H1 (cell line): Measurements from ENCODE around the gene HSPA1B. TPM values are rescaled to one million over a fixed set of nuclear protein-coding genes. Genes with fewer than 3 reads are reported as not detected.
A peak's percentile ranks its signal among the peaks of the same experiment; 100 is the strongest.

ENCODE experiments used
- CTCF ChIA-PET: fragments of 300-600 bp; sonication (Branson Sonifier 250); formaldehyde crosslinking; loops from one replicate; lab custom pipeline; 2021; ENCODE audit not compliant: partially characterized antibody; lab: Charles Lee
- POLR2A ChIA-PET: fragments of 300-600 bp; sonication (Branson Sonifier 250); formaldehyde crosslinking; loops from one replicate; lab custom pipeline; 2021; ENCODE audit warnings: inconsistent platforms; ENCODE audit not compliant: partially characterized antibody; lab: Charles Lee
- DNase-seq, 2 experiments: peaks; one replicate each; pipeline versions ENCODE4 v3.0.0 to v3.0.0-alpha.2; 2010 to 2022; ENCODE audit warnings: low spot score in 2 of 2, low read depth in 1 of 2, mixed read lengths in 1 of 2
- FAIRE-seq: peaks from 2 replicates; lab custom pipeline; 2011; peaks lifted over from hg19 to GRCh38; lab: Jason Lieb, UNC
- H2AFZ ChIP-seq: 2 replicates; pipeline ENCODE4 v1.8.1; 2012; ENCODE audit warnings: low read length, inconsistent platforms
- H2AK5ac ChIP-seq: 2 replicates; pipeline ENCODE4 v1.6.1; 2013; ENCODE audit warnings: low read depth, low read length
- H2BK120ac ChIP-seq: replicated peaks from 2 replicates; pipeline ENCODE3; 2013; ENCODE audit warnings: low read depth, low read length, inconsistent platforms
- H2BK12ac ChIP-seq: 2 replicates; pipeline ENCODE4 v1.6.1; 2013; ENCODE audit warnings: low read depth, low read length
- H2BK15ac ChIP-seq: 2 replicates; pipeline ENCODE4 v1.6.1; 2013; ENCODE audit warnings: low read length
- H2BK20ac ChIP-seq: 2 replicates; pipeline ENCODE4 v1.6.1; 2013; ENCODE audit warnings: low read length
- H2BK5ac ChIP-seq: 2 replicates; pipeline ENCODE4 v1.6.1; 2013; ENCODE audit warnings: low read depth, low read length
- H3K14ac ChIP-seq: 2 replicates; pipeline ENCODE4 v1.6.1; 2013; ENCODE audit warnings: inconsistent platforms; ENCODE audit not compliant: insufficient read length
- H3K18ac ChIP-seq: 2 replicates; pipeline ENCODE4 v1.6.1; 2013; ENCODE audit warnings: low read length; ENCODE audit errors: extremely low read depth
- H3K23ac ChIP-seq: 2 replicates; pipeline ENCODE4 v1.6.1; 2013; ENCODE audit warnings: inconsistent platforms; ENCODE audit not compliant: insufficient read length
- H3K23me2 ChIP-seq: 2 replicates; pipeline ENCODE4 v1.6.1; 2013; ENCODE audit warnings: low read depth, low read length
- H3K27ac ChIP-seq: 2 replicates; pipeline ENCODE4 v1.6.1; 2011; ENCODE audit warnings: low read depth, low read length, inconsistent platforms
- H3K27me3 ChIP-seq, 4 experiments: replicated peaks in 1 of 4; 1 replicate in 1 of 4; 2 replicates in 3 of 4; pipeline versions ENCODE4 v1.6.1 to v1.8.1; 2011 to 2013; ENCODE audit warnings: low read length in 3 of 4, mild to moderate bottlenecking in 3 of 4, inconsistent platforms in 2 of 4, mixed read lengths in 2 of 4, moderate library complexity in 1 of 4; ENCODE audit not compliant: control insufficient read depth in 3 of 4, insufficient read depth in 3 of 4; ENCODE audit errors: extremely low read depth in 1 of 4
- H3K36me3 ChIP-seq, 4 experiments: 2 replicates each; pipeline versions ENCODE4 v1.6.1 to v1.8.1; 2011 to 2013; ENCODE audit warnings: mild to moderate bottlenecking in 4 of 4, low read length in 3 of 4, moderate library complexity in 2 of 4, control low read depth in 1 of 4, inconsistent platforms in 1 of 4; ENCODE audit not compliant: insufficient read depth in 4 of 4, control insufficient read depth in 2 of 4
- H3K4ac ChIP-seq: replicated peaks from 2 replicates; pipeline ENCODE3; 2013; ENCODE audit warnings: low read length, low read depth, mixed read lengths, inconsistent platforms; ENCODE audit not compliant: insufficient read length
- H3K4me1 ChIP-seq, 4 experiments: replicated peaks in 1 of 4; 1 replicate in 1 of 4; 2 replicates in 3 of 4; pipeline versions ENCODE4 v1.6.1 to v1.8.1; 2011 to 2013; ENCODE audit warnings: low read length in 3 of 4, inconsistent platforms in 2 of 4, mixed read lengths in 1 of 4; ENCODE audit not compliant: insufficient read depth in 4 of 4, control insufficient read depth in 3 of 4
- H3K4me2 ChIP-seq, 2 experiments: 2 replicates each; pipeline versions ENCODE4 v1.6.1 to v1.8.1; 2011 to 2013; ENCODE audit warnings: low read depth in 2 of 2, low read length in 2 of 2, control low read depth in 1 of 2, inconsistent platforms in 1 of 2, mild to moderate bottlenecking in 1 of 2; ENCODE audit not compliant: insufficient read depth in 1 of 2
- H3K4me3 ChIP-seq, 4 experiments: fragments of 200-600, 300-600 bp in 1 of 4; sonication (generic), shearing (Covaris generic), sonication (Bioruptor Twin) in 1 of 4; 2 replicates each; pipeline versions ENCODE4 v1.5.1 to v1.8.1; 2011 to 2016; ENCODE audit warnings: low read length in 4 of 4, low read depth in 3 of 4, control low read depth in 2 of 4, inconsistent platforms in 2 of 4, mild to moderate bottlenecking in 2 of 4, mixed read lengths in 1 of 4, moderate library complexity in 1 of 4; ENCODE audit not compliant: insufficient read depth in 2 of 4; ENCODE audit errors: extremely low read depth in 1 of 4
- H3K56ac ChIP-seq: replicated peaks from 2 replicates; pipeline ENCODE3; 2013; ENCODE audit warnings: low read depth, mild to moderate bottlenecking, mixed read lengths, low read length, inconsistent platforms; ENCODE audit not compliant: insufficient read length
- H3K79me1 ChIP-seq: 2 replicates; pipeline ENCODE4 v1.6.1; 2013; ENCODE audit warnings: low read depth, low read length, control low read depth
- H3K79me2 ChIP-seq, 2 experiments: 2 replicates each; pipeline versions ENCODE4 v1.6.1 to v1.8.1; 2012 to 2013; ENCODE audit warnings: low read length in 2 of 2, mild to moderate bottlenecking in 2 of 2, inconsistent platforms in 1 of 2; ENCODE audit not compliant: insufficient read depth in 2 of 2, control insufficient read depth in 1 of 2
- H3K9ac ChIP-seq, 4 experiments: replicated peaks in 1 of 4; 1 replicate in 1 of 4; 2 replicates in 3 of 4; pipeline versions ENCODE4 v1.6.1 to v1.8.1; 2011 to 2013; ENCODE audit warnings: low read depth in 3 of 4, low read length in 3 of 4, control low read depth in 2 of 4, mild to moderate bottlenecking in 2 of 4, moderate library complexity in 2 of 4, inconsistent platforms in 1 of 4; ENCODE audit errors: extremely low read depth in 1 of 4
- H3K9me3 ChIP-seq, 2 experiments: 2 replicates each; pipeline versions ENCODE4 v1.6.1 to v1.8.1; 2012 to 2013; ENCODE audit warnings: mild to moderate bottlenecking in 2 of 2, moderate library complexity in 2 of 2, control low read depth in 1 of 2, inconsistent platforms in 1 of 2, low read depth in 1 of 2, low read length in 1 of 2, mixed read lengths in 1 of 2; ENCODE audit not compliant: insufficient read depth in 2 of 2
- H4K20me1 ChIP-seq, 2 experiments: replicated peaks in 1 of 2; 2 replicates each; pipeline versions ENCODE3 to v1.8.1; 2011 to 2013; ENCODE audit warnings: inconsistent platforms in 2 of 2, low read length in 2 of 2, mild to moderate bottlenecking in 1 of 2; ENCODE audit not compliant: insufficient read depth in 2 of 2, control insufficient read depth in 1 of 2
- H4K5ac ChIP-seq: 2 replicates; pipeline ENCODE4 v1.6.1; 2013; ENCODE audit warnings: low read length, low read depth, mixed read lengths, inconsistent platforms; ENCODE audit not compliant: insufficient read length
- H4K8ac ChIP-seq: 2 replicates; pipeline ENCODE4 v1.8.0; 2013; ENCODE audit warnings: mild to moderate bottlenecking, moderate library complexity, low read length, inconsistent platforms; ENCODE audit not compliant: insufficient read depth; ENCODE audit errors: extremely low read depth
- H4K91ac ChIP-seq: replicated peaks from 2 replicates; pipeline ENCODE3; 2013; ENCODE audit warnings: low read length, mixed read lengths, inconsistent platforms; ENCODE audit not compliant: insufficient read length
- CTCF ChIP-seq, 3 experiments: IDR thresholded peaks; 1 replicate in 2 of 3; 2 replicates in 1 of 3; pipeline versions ENCODE4 v1.5.1 to v1.6.1; 2011; ENCODE audit warnings: low read length in 3 of 3, mild to moderate bottlenecking in 3 of 3, inconsistent platforms in 2 of 3, low read depth in 1 of 3, moderate library complexity in 1 of 3; ENCODE audit not compliant: insufficient read depth in 1 of 3; ENCODE audit errors: control extremely low read depth in 1 of 3
- WGBS, 2 experiments: shearing (Covaris generic) in 1 of 2; methylation state at CpG; one replicate each; pipeline versions ENCODE4 v1.1.6 to v1.1.7; 2013 to 2015; ENCODE audit warnings: low lambda C conversion rate in 2 of 2, mixed read lengths in 2 of 2, inconsistent platforms in 1 of 2, low coverage in 1 of 2, missing lambda C conversion rate in 1 of 2; ENCODE audit not compliant: insufficient replicate concordance in 2 of 2, insufficient coverage in 1 of 2, insufficient read length in 1 of 2; ENCODE audit errors: extremely low coverage in 1 of 2, missing lambda C conversion rate in 1 of 2; 5-methylcytosine and 5-hydroxymethylcytosine counted together
- polyA plus RNA-seq, 7 experiments: library from polyadenylated mRNA; depleted of rRNA in 3 of 7; stranded (reverse) in 5 of 7; unstranded in 2 of 7; fragments of >200 nt in 5 of 7; fragments of 200-250 nt in 2 of 7; gene quantifications; 1 replicate in 5 of 7; 2 replicates in 1 of 7; 4 replicates in 1 of 7; pipeline versions ENCODE4 v1.2.1 to v1.2.3, GENCODE V29; 2011 to 2013; ENCODE audit warnings: missing spikeins in 2 of 7, mixed read lengths in 2 of 7
- total RNA-seq: library from RNA; stranded (reverse); fragmentation: NEBNext Ultra II Directional; extraction: Animal tissue kit (Norgen Biotek cat#: 25700); gene quantifications from 2 replicates; pipeline ENCODE4 v1.2.1, GENCODE V29; 2021

The HSPA1B gene
- total and polyA plus RNA-seq, 2 of the 8 experiments (the other 6 are each of a cell fraction or from before 2014, with no cell fraction given), result 36.6 to 76.6 TPM

GRCh38 chr6:31870385-31870921, 42.9 kb downstream of the HSPA1B start:
- peak in 1 of 2 experiments; percentile 62 for DNase-seq
- Histone ChIP-seq H3K27me3 (no peaks in the 10 kb centered on the region), H4K91ac (peak overlapping the region; percentile 39), H3K79me1 (no peaks in the 10 kb centered on the region), H3K4ac (no peak overlapping the region), H3K27ac (no peak overlapping the region), H3K56ac (no peak overlapping the region), H2BK15ac (peak overlapping the region; percentile 25), H4K20me1 (no peaks in the 10 kb centered on the region), H3K4me2 (no peak overlapping the region; a peak in 1 of 4 replicates), H3K4me3 (no peak overlapping the region), H2BK5ac (peak overlapping the region; percentile 72; the same call in 1 of the 2 replicates), H2BK12ac (peak overlapping the region; percentile 39; the same call in 1 of the 2 replicates), H2BK120ac (no peak overlapping the region), H2AFZ (0 out of 2 replicates have a peak overlapping the region, but pooled peaks have one; percentile 3), H4K8ac (peak overlapping the region; percentile 54; the same call in 1 of the 2 replicates), H3K14ac (no peak overlapping the region), H3K23ac (no peak overlapping the region), H2BK20ac (no peak overlapping the region), H3K4me1 (peaks cover 0 to 12% (median 8%) of the 10 kb centered on the region in 4 experiments; a peak in 4 of 7 replicates), H4K5ac (no peak overlapping the region), H2AK5ac (no peak overlapping the region), H3K36me3 (no peaks in the 10 kb centered on the region), H3K9me3 (no peaks in the 10 kb centered on the region), H3K9ac (no peak overlapping the region), H3K79me2 (no peaks in the 10 kb centered on the region), H3K18ac (peak overlapping the region; percentile 34; the same call in 1 of the 2 replicates), H3K23me2 (no peaks in the 10 kb centered on the region; the same call in 1 of the 2 replicates)
- WGBS, 2 experiments, result 91% methylated on average over 16 of the region's 16 CpGs; no CpG with 5 or more reads in 1 of the 2 experiments
- FAIRE-seq, result no peak
- ChIA-PET CTCF (interaction anchor here (0.5 to 5.8 kb wide), 8 partner anchors 10 to 181 kb away, joined by 3 to 25 read pairs (median 4); partner anchors contain the start of gene EHMT2), POLR2A (interaction anchor here (1.1 to 2.3 kb wide), 6 partner anchors 7 to 55 kb away, joined by 3 to 8 read pairs (median 4); partner anchors contain the start of genes HSPA1A, HSPA1B, HSPA1L and NEU1)
- peak in 2 of 3 experiments; percentile 52 to 62; a peak in 3 of 4 replicates for TF ChIP-seq CTCF (IDR thresholded peaks at IDR 0.05; ENCODE audit: control extremely low read depth in 1 of 3, insufficient read depth in 1 of 3, low read depth in 1 of 3, low read length in 3 of 3)
